K562 (cell line): ENCODE results near the gene MLLT1. TPM values are rescaled to one million over a fixed set of nuclear protein-coding genes. Genes with fewer than 3 reads are reported as not detected.

Source experiments
- ATAC-seq: fragments of 200-7000 bp; cut with Tn5 transposase; 3 replicates; pipeline ENCODE4 v1.9.1; 2020; ENCODE audit warnings: moderate library complexity
- BruUV-seq: library from RNA; stranded (reverse); fragments of 400-500 nt; replicated peaks from 2 replicates; lab custom pipeline; 2021; lab: Mats Ljungman, UMichigan
- CTCF ChIA-PET: fragments of 300-600 bp; formaldehyde crosslinking; extraction: SDS; loops from one replicate; lab custom pipeline; 2021; ENCODE audit warnings: low intra/inter-chr PET ratio; lab: Yijun Ruan, JAX
- POLR2A ChIA-PET: fragments of 300-600, 350-650 bp; sonication (Branson Sonifier 250); formaldehyde crosslinking; extraction: SDS; loops from one replicate; lab custom pipeline; 2021; ENCODE audit warnings: antibody characterized with exemption, inconsistent platforms; lab: Yijun Ruan, JAX
- DNase-seq, 4 experiments: peaks; one replicate each; pipeline versions ENCODE4 v3.0.0 to v3.0.0-alpha.2; 2011 to 2018; ENCODE audit warnings: low spot score in 3 of 4, mixed read lengths in 3 of 4; ENCODE audit errors: extremely low read depth in 1 of 4
- FAIRE-seq: peaks from 2 replicates; lab custom pipeline; 2011; peaks lifted over from hg19 to GRCh38; lab: Jason Lieb, UNC
- H2AFZ ChIP-seq: 2 replicates; pipeline ENCODE4 v1.6.0; 2011; ENCODE audit warnings: low read depth, low read length, control low read depth, inconsistent platforms
- H3K27ac ChIP-seq: fragments of 200-600 bp; 3 replicates; pipeline ENCODE4 v1.8.0; 2011; ENCODE audit warnings: low read depth, mild to moderate bottlenecking, control low read depth, inconsistent platforms, low read length, moderate library complexity, mixed read lengths; ENCODE audit errors: extremely low read depth
- H3K27me3 ChIP-seq, 2 experiments: fragments of 300-600 bp in 1 of 2; 2 replicates in 1 of 2; 3 replicates in 1 of 2; pipeline versions ENCODE4 v1.6.0 to v1.8.0; 2011; ENCODE audit warnings: inconsistent platforms in 2 of 2, low read length in 2 of 2, mild to moderate bottlenecking in 1 of 2, mixed read lengths in 1 of 2, moderate library complexity in 1 of 2; ENCODE audit not compliant: control insufficient read depth in 2 of 2, insufficient read depth in 2 of 2
- H3K36me3 ChIP-seq: fragments of 300-600 bp; 3 replicates; pipeline ENCODE4 v1.8.0; 2011; ENCODE audit warnings: mild to moderate bottlenecking, low read length, inconsistent platforms; ENCODE audit not compliant: control insufficient read depth, insufficient read depth
- H3K4me1 ChIP-seq, 2 experiments: fragments of 200-600 bp in 1 of 2; replicated peaks in 1 of 2; 2 replicates in 1 of 2; 3 replicates in 1 of 2; pipeline versions ENCODE4 v1.5.1 to v1.8.0; 2011; ENCODE audit warnings: inconsistent platforms in 2 of 2, low read length in 2 of 2, mild to moderate bottlenecking in 1 of 2, mixed read lengths in 1 of 2, moderate library complexity in 1 of 2; ENCODE audit not compliant: control insufficient read depth in 2 of 2, insufficient read depth in 2 of 2
- H3K4me2 ChIP-seq: 2 replicates; pipeline ENCODE4 v1.6.1; 2011; ENCODE audit warnings: low read length, control low read depth, inconsistent platforms, mixed read lengths; ENCODE audit not compliant: insufficient read depth
- H3K4me3 ChIP-seq: fragments of 200-600 bp; sonication (generic), shearing (Covaris generic); 2 replicates; pipeline ENCODE4 v1.5.1; 2016; ENCODE audit warnings: control low read depth, inconsistent platforms
- H3K79me2 ChIP-seq: fragments of 200-600 bp; 3 replicates; pipeline ENCODE4 v1.8.0; 2011; ENCODE audit warnings: low read length, inconsistent platforms; ENCODE audit not compliant: control insufficient read depth, insufficient read depth
- H3K9ac ChIP-seq, 2 experiments: 2 replicates each; pipeline versions ENCODE4 v1.6.0 to v1.6.1; 2011; ENCODE audit warnings: low read depth in 2 of 2, low read length in 2 of 2, control low read depth in 1 of 2, inconsistent platforms in 1 of 2, mild to moderate bottlenecking in 1 of 2, mixed read lengths in 1 of 2; ENCODE audit not compliant: insufficient read depth in 1 of 2
- H3K9me1 ChIP-seq: one replicate; pipeline ENCODE4 v1.6.0; 2011; ENCODE audit warnings: inconsistent platforms, mild to moderate bottlenecking, low read length, moderate library complexity; ENCODE audit not compliant: control insufficient read depth, insufficient read depth
- H3K9me3 ChIP-seq: replicated peaks from 2 replicates; pipeline ENCODE4 v1.5.1; 2011; ENCODE audit warnings: low read depth, low read length, inconsistent platforms; ENCODE audit not compliant: control insufficient read depth, insufficient read depth
- H4K20me1 ChIP-seq: replicated peaks from 2 replicates; pipeline ENCODE4 v1.6.1; 2011; ENCODE audit warnings: low read length, inconsistent platforms, mixed read lengths; ENCODE audit not compliant: control insufficient read depth, insufficient read depth
- BRF1 ChIP-seq: IDR thresholded peaks from 3 replicates; pipeline ENCODE4 v1.6.1; 2011; ENCODE audit warnings: borderline replicate concordance, mild to moderate bottlenecking; ENCODE audit not compliant: insufficient read length; ENCODE audit errors: extremely low read depth
- POLR2G ChIP-seq: fragments of 200-400 bp; formaldehyde crosslinking; IDR thresholded peaks from 2 replicates; pipeline ENCODE4 v1.6.1; 2017; ENCODE audit warnings: low read depth, mild to moderate bottlenecking, antibody characterized with exemption, low read length, moderate library complexity
- WGBS: fragments of 100-300 bp; shearing (Covaris generic); methylation state at CpG from one replicate; pipeline ENCODE4 v1.1.6; 2016; ENCODE audit warnings: low coverage, mixed read lengths; ENCODE audit not compliant: insufficient coverage; ENCODE audit errors: missing lambda C conversion rate; 5-methylcytosine and 5-hydroxymethylcytosine counted together
- in situ Hi-C: fragments of 300-500 bp; cut with MboI; formaldehyde crosslinking; loops from 4 replicates; pipeline ENCODE4 v1.15.0; 2018; ENCODE audit warnings: inconsistent platforms, mixed read lengths
- intact Hi-C: fragments of 100-400 bp; cut with micrococcal nuclease; formaldehyde crosslinking; loops from 2 replicates; pipeline ENCODE4 v1.14.2; 2022
- polyA plus RNA-seq, 8 experiments: library from polyadenylated mRNA; depleted of rRNA in 4 of 8; stranded (reverse) in 5 of 8; unstranded in 3 of 8; fragments of >200 nt; fragmentation: Nextera tagmentation in 2 of 8; fragmentation: Illumina TruSeq in 1 of 8; extraction: Ambion mirVana in 2 of 8; extraction: Trizol in 1 of 8; gene quantifications; 2 replicates each; pipeline versions ENCODE4 v1.2.1 to v1.2.3, GENCODE V29; 2011 to 2014; ENCODE audit warnings: inconsistent platforms in 1 of 8, missing spikeins in 1 of 8
- total RNA-seq, 7 experiments: library from RNA; depleted of rRNA in 6 of 7; stranded (reverse); fragments of >200 nt in 6 of 7; fragmentation: Illumina TruSeq in 2 of 7; extraction: Trizol in 2 of 7; gene quantifications; 2 replicates each; pipeline versions ENCODE4 v1.2.1 to v1.2.3, GENCODE V29; 2011 to 2021; ENCODE audit warnings: low replicate concordance in 1 of 7
- TF ChIP-seq, protein P1 (sequence below), 2 experiments: IDR thresholded peaks; 2 replicates each; pipeline ENCODE4 v1.6.1; 2011; ENCODE audit warnings: borderline replicate concordance in 1 of 2, control low read depth in 1 of 2, low read depth in 1 of 2, low read length in 1 of 2, mild to moderate bottlenecking in 1 of 2, mixed read lengths in 1 of 2, moderate library complexity in 1 of 2; ENCODE audit not compliant: insufficient read depth in 1 of 2, insufficient read length in 1 of 2, poor library complexity in 1 of 2, severe bottlenecking in 1 of 2; ENCODE audit errors: extremely low read depth in 1 of 2

The MLLT1 gene
- total and polyA plus RNA-seq, 9 of the 15 experiments (the other 6 are each of a cell fraction or from before 2014, with no cell fraction given): 0.23 to 63.5 (median 15.4) TPM

DNA sequence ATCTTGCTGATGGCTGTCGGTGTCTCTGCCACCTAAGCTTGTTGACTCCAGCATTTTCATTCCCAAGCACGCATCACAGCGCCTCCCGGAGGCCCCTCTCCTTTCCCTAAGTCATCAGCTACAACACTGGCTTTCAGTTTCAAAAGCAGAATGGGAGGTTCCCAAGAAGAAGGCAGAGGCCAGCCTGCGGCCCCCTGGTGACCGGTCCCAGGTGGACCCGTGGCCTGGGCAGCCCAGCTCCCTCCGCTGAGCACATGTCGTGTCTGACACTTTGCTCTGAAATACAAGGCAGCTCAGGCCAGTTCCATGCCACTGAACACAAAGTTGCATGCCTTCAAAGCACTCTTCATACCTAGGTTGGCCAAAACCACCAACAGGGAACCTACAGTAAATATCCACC is 8.5 kb downstream of the MLLT1 start (continued):
- TF ChIP-seq, protein P1, sequence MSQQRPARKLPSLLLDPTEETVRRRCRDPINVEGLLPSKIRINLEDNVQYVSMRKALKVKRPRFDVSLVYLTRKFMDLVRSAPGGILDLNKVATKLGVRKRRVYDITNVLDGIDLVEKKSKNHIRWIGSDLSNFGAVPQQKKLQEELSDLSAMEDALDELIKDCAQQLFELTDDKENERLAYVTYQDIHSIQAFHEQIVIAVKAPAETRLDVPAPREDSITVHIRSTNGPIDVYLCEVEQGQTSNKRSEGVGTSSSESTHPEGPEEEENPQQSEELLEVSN (IDR thresholded peaks at IDR 0.05; ENCODE audit: borderline replicate concordance in 1 of 2, extremely low read depth in 1 of 2, insufficient read depth in 1 of 2, insufficient read length in 1 of 2, low read depth in 1 of 2, low read length in 1 of 2, poor library complexity in 1 of 2, severe bottlenecking in 1 of 2): peak in 1 of 2 experiments; percentile 13

DNA sequence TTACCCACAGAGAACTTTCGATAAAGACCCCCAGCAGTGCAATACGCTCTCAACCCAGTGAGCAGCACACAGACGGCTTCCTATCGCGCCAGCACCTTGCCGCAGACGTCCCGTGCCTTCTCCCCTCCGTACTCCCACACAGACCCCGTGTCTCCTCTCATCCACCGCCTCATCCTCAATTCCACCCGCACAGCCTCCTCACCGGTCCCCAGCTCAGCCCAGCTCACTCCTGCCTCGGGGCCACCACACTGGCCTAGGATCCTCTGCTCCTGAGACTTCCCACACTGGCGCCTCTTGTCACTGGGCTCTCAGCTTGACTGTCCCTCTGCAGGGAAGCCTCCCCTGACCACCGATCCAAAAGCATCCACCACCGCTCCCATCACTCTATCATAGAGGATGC is 9.0 kb downstream of the MLLT1 start:
- BruUV-seq: no TSS peak
- Histone ChIP-seq H4K20me1 (peaks cover 27% of the 10 kb centered on the region; the same call in 1 of the 2 replicates), H3K36me3 (peaks cover 56% of the 10 kb centered on the region), H2AFZ (no peak overlapping the region), H3K9me3 (no peaks in the 10 kb centered on the region), H3K9me1 (peaks cover 5% of the 10 kb centered on the region), H3K4me3 (no peak overlapping the region), H3K9ac (peak overlapping the region; percentile 8 to 33; a peak in 1 of 4 replicates), H3K79me2 (peaks cover 92% of the 10 kb centered on the region), H3K4me1 (peaks cover 50 to 68% of the 10 kb centered on the region in 2 experiments), H3K27ac (no peak overlapping the region), H3K27me3 (no peaks in the 10 kb centered on the region), H3K4me2 (peak overlapping the region; percentile 71; the same call in 1 of the 2 replicates)
- intact Hi-C loops (no loop called here), in situ Hi-C loops (no loop called here)
- 91% methylated on average over 12 of the region's 17 CpGs for WGBS
- DNase-seq: no peak
- ATAC-seq: no peak
- TF ChIP-seq BRF1: no peak
- TF ChIP-seq POLR2G: 0 out of 2 replicates have a peak, but pooled peaks have one; percentile 45
- no peak for FAIRE-seq
- ChIA-PET CTCF (no interaction called here), POLR2A (interaction anchor here (0.8 kb wide), 1 partner anchor 52 kb away, joined by 5 read pairs; no protein-coding TSS in a partner anchor)
